ENCODE data around the gene TTC13.
A peak's percentile ranks its signal among the peaks of the same experiment; 100 is the strongest.
"Not testable (repeated sequence)": the region's sequence is repeated elsewhere in the genome, so short reads cannot be mapped to it uniquely, and the experiment has no call there.

TTC13 gene

GRCh38 chr1:231000201-231000600 lies 21.5 kb upstream of the TTC13 start:
- DNase-seq = no peak
- Mint-ChIP-seq H3K4me3 (no peak overlapping the region), H3K9me3 (peaks cover 34% of the 10 kb centered on the region), H3K27ac (no peak overlapping the region), H3K4me1 (no peaks in the 10 kb centered on the region), H3K36me3 (ENCODE audit: low read depth) (peaks cover 33% of the 10 kb centered on the region), H3K27me3 (ENCODE audit: low read depth, poor library complexity) (no peaks in the 10 kb centered on the region)
- no peak for TF ChIP-seq CTCF (IDR thresholded peaks at IDR 0.05)

GRCh38 chr1:230994860-230995259 lies 16.2 kb upstream of the TTC13 start:
- H3K4me1 Mint-ChIP-seq = no peaks in the 10 kb centered on the region
- no peak for TF ChIP-seq CTCF (IDR thresholded peaks at IDR 0.05)
- H3K27ac Mint-ChIP-seq = no peak overlapping the region
- H3K27me3 Mint-ChIP-seq (ENCODE audit: low read depth, poor library complexity) = no peaks in the 10 kb centered on the region
- H3K36me3 Mint-ChIP-seq (ENCODE audit: low read depth) = peaks cover 25% of the 10 kb centered on the region
- no peak for DNase-seq
- H3K4me3 Mint-ChIP-seq = no peak overlapping the region
- no peaks in the 10 kb centered on the region for H3K9me3 Mint-ChIP-seq

- Mint-ChIP-seq H3K27me3 (ENCODE audit: low read depth, poor library complexity) (no peaks in the 10 kb centered on the region), H3K27ac (peak overlapping the region; percentile 57), H3K9me3 (no peaks in the 10 kb centered on the region), H3K4me1 (no peaks in the 10 kb centered on the region), H3K4me3 (no peak overlapping the region), H3K36me3 (ENCODE audit: low read depth) (peaks cover 29% of the 10 kb centered on the region)
- DNase-seq = no peak
- TF ChIP-seq CTCF (IDR thresholded peaks at IDR 0.05) = no peak
Observed at GRCh38 chr1:230992100-230992774, 13.6 kb upstream of the TTC13 start.

DNA sequence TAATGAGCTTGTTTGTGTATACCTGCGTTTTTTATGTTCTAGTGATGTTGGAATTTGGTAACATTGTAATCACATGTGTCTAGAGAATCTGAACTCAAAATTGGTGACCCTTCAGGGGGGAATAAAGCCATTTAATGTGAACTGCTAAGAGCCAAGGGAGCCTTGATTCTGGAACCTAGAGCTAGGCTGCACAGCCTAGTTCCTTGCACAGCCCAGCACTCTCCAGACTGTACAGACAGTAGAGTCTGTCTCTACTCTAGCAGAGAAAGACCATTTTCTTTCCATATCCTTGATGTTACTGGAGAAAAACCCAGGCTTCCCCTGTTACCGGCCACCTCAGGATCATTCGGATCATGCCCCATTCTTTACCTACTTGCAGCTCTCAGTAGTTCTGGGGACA lies 8.8 kb upstream of the TTC13 start:
- Mint-ChIP-seq H3K4me1 (peaks cover 24% of the 10 kb centered on the region), H3K4me3 (no peak overlapping the region), H3K9me3 (no peaks in the 10 kb centered on the region), H3K27ac (no peak overlapping the region), H3K27me3 (ENCODE audit: low read depth, poor library complexity) (no peaks in the 10 kb centered on the region), H3K36me3 (ENCODE audit: low read depth) (peaks cover 23% of the 10 kb centered on the region)
- no peak for TF ChIP-seq CTCF (IDR thresholded peaks at IDR 0.05)
- no peak for DNase-seq

DNA sequence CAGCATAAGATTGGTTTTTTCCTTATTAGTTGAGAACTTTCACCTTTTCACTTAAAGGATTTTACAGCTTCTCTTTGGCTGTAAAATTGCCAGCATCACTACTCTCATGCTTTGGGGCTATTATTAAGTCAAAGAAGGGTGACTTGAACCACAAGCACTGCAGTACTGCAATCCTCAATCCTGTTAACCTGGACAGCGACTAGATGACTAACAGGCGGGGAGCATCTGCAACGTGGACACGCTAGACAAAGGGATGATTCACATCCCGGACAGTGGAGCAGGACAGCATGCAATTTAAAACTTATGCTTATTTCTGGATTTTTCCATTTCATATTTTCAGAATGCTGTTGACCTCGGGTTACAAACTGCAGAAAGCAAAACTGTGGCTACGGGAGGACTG lies 8.3 kb upstream of the TTC13 start:
- Mint-ChIP-seq H3K9me3 (no peaks in the 10 kb centered on the region), H3K27ac (no peak overlapping the region), H3K4me1 (peaks cover 24% of the 10 kb centered on the region), H3K27me3 (ENCODE audit: low read depth, poor library complexity) (no peaks in the 10 kb centered on the region), H3K4me3 (no peak overlapping the region), H3K36me3 (ENCODE audit: low read depth) (peaks cover 18% of the 10 kb centered on the region)
- no peak for DNase-seq
- TF ChIP-seq CTCF (IDR thresholded peaks at IDR 0.05) = no peak

- Mint-ChIP-seq H3K27ac (no peak overlapping the region), H3K27me3 (ENCODE audit: low read depth, poor library complexity) (no peaks in the 10 kb centered on the region)
- TF ChIP-seq CTCF (IDR thresholded peaks at IDR 0.05) = no peak
Observed at GRCh38 chr1:230985711-230986110, 7.0 kb upstream of the TTC13 start.

GRCh38 chr1:230984622-230985515 lies 6.2 kb upstream of the TTC13 start:
- H3K4me1 Mint-ChIP-seq = peaks cover 24% of the 10 kb centered on the region
- H3K4me3 Mint-ChIP-seq = peak overlapping the region; percentile 31
- H3K9me3 Mint-ChIP-seq; DNase-seq; H3K27me3 Mint-ChIP-seq (ENCODE audit: low read depth, poor library complexity); H3K36me3 Mint-ChIP-seq (ENCODE audit: low read depth): not testable (repeated sequence)
- peak overlapping the region; percentile 34 for H3K27ac Mint-ChIP-seq

More at GRCh38 chr1:230985711-230986110, 7.0 kb upstream of the TTC13 start:
- Mint-ChIP-seq H3K36me3 (ENCODE audit: low read depth) (peaks cover 9% of the 10 kb centered on the region), H3K4me1 (peaks cover 24% of the 10 kb centered on the region), H3K9me3 (no peaks in the 10 kb centered on the region), H3K4me3 (no peak overlapping the region)
- no peak for DNase-seq
